D721Med (cell line): ENCODE data around the gene APC.
"Not testable (repeated sequence)": the region's sequence is repeated elsewhere in the genome, so short reads cannot be mapped to it uniquely, and the experiment has no call there.

Experiments
- DNase-seq: peaks from one replicate; pipeline ENCODE4 v3.0.0; 2011; ENCODE audit warnings: low spot score; ENCODE audit not compliant: insufficient read length
- FAIRE-seq: peaks from 2 replicates; lab custom pipeline; 2011; peaks lifted over from hg19 to GRCh38; lab: Jason Lieb, UNC
- CTCF ChIP-seq: IDR thresholded peaks from 2 replicates; pipeline ENCODE4 v1.5.1; 2012; ENCODE audit warnings: mild to moderate bottlenecking, control low read depth; ENCODE audit not compliant: insufficient read depth; ENCODE audit errors: missing control alignments

APC gene

GRCh38 chr5:112713206-112713605 is 24.5 kb upstream of the APC start:
- no peak for FAIRE-seq
- TF ChIP-seq CTCF: no peak
- DNase-seq: no peak

- DNase-seq, FAIRE-seq: not testable (repeated sequence)
Measured at GRCh38 chr5:112716895-112717294, 20.8 kb upstream of the APC start.

- FAIRE-seq (no peak), DNase-seq (no peak)
- no peak for TF ChIP-seq CTCF
Measured at GRCh38 chr5:112717506-112718082, 20.1 kb upstream of the APC start.

- no peak for TF ChIP-seq CTCF
- DNase-seq: no peak
- FAIRE-seq: peak; percentile 48
Measured at GRCh38 chr5:112718344-112718743, 19.3 kb upstream of the APC start.

GRCh38 chr5:112720576-112720975 is 17.1 kb upstream of the APC start:
- TF ChIP-seq CTCF: no peak
- no peak for DNase-seq

GRCh38 chr5:112724901-112725300 is 12.8 kb upstream of the APC start:
- TF ChIP-seq CTCF: no peak
- FAIRE-seq (no peak), DNase-seq (no peak)

More at GRCh38 chr5:112720576-112720975, 17.1 kb upstream of the APC start:
- no peak for FAIRE-seq

GRCh38 chr5:112729630-112730029 is 8.1 kb upstream of the APC start:
- DNase-seq: no peak
- TF ChIP-seq CTCF: no peak
- FAIRE-seq: no peak

- TF ChIP-seq CTCF: no peak
- DNase-seq (no peak), FAIRE-seq (no peak)
Measured at GRCh38 chr5:112732131-112732530, 5.6 kb upstream of the APC start.
